ENCODE data around the gene HAPLN1.

HAPLN1 gene

GRCh38 chr5:83724935-83725334, 4.3 kb upstream of the HAPLN1 start:
- no peak for TF ChIP-seq GATA3 (IDR thresholded peaks at IDR 0.05; ENCODE audit: low read depth, low read length)
- TF ChIP-seq GATA2 (IDR thresholded peaks at IDR 0.05; ENCODE audit: low read depth, low read length), result no peak

- TF ChIP-seq GATA2 (IDR thresholded peaks at IDR 0.05; ENCODE audit: low read depth, low read length), result no peak
These were observed 3.3 kb upstream of the HAPLN1 start for GRCh38 chr5:83724001-83724400.

DNA sequence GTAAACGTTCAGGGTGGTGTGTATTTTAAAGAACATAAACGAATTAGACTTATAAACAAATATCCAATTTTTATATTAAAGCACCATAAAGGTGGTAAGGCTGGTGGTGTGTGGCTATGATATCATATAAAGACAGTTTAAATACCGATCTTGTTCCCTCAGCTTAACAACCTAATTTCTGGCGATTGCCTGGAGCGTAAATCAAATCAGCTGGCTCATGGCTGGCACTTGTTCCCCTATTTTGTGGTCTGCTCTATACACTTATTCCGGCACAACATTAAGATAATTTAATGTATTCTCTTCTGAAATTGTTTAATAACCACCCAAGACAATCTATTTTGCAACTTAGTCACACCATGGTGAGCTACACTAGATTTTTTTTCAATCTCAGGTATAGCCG, 2.4 kb upstream of the HAPLN1 start:
- TF ChIP-seq GATA3 (IDR thresholded peaks at IDR 0.05; ENCODE audit: low read depth, low read length) (no peak), GATA2 (IDR thresholded peaks at IDR 0.05; ENCODE audit: low read depth, low read length) (no peak)

DNA sequence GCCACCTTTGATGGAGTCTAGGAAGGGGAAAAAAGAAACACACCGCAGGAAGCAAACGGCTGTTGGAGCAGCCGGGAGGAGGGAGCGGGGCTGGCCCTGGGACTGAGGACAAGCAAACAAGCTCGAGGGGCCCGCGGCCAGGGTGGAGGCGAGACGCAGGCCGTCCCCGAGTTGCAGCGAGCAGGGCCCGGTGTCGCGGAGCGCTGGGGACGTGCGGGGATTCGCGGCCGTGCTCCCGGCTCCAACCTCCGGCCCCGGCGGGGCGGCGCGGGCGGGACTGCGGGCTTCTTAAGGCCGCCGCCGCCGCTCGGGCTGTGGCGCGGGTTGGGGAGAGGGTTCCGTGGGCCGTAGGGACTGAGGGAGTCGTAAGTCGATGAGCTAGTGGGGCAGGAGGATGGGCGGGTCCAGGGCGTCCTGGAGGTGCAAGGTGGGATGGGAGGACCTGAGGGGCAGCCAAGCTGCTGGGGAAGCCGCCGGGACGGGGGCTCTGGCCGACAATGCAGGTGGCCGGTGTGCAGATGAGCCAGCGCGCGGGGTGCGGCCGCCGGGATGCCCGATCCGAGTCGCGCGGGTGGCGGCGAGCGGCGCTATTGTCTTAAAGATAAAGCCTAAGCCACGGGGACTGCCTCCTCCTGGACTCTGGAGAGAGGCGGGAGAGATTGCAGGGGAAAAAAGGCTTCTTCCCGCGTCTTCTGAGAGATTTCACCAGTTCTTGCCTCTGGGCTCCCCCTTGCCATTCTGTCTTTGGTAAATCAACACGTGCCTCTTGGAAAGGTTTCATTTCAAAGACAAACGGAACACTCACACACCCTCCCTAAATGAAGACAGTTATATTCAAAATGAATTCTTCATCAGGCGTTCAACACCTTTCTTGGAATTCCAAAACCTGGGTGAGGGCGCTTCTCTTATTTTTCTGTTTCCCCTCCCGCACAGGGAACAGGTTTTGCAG, 1.6 kb upstream of the HAPLN1 start:
- TF ChIP-seq GATA2 (IDR thresholded peaks at IDR 0.05; ENCODE audit: low read depth, low read length), result no peak
- TF ChIP-seq GATA3 (IDR thresholded peaks at IDR 0.05; ENCODE audit: low read depth, low read length), result no peak

GRCh38 chr5:83718936-83719495, 1.6 kb downstream of the HAPLN1 start:
- TF ChIP-seq GATA2 (IDR thresholded peaks at IDR 0.05; ENCODE audit: low read depth, low read length) (no peak), GATA3 (IDR thresholded peaks at IDR 0.05; ENCODE audit: low read depth, low read length) (no peak; the same call in 1 of the 2 replicates)

- TF ChIP-seq GATA2 (IDR thresholded peaks at IDR 0.05; ENCODE audit: low read depth, low read length) (no peak), GATA3 (IDR thresholded peaks at IDR 0.05; ENCODE audit: low read depth, low read length) (no peak; the same call in 1 of the 2 replicates)
These were observed 2.3 kb downstream of the HAPLN1 start for GRCh38 chr5:83718195-83718825.

GRCh38 chr5:83715236-83716065, 5.2 kb downstream of the HAPLN1 start:
- no peak for TF ChIP-seq GATA2 (IDR thresholded peaks at IDR 0.05; ENCODE audit: low read depth, low read length)
- no peak for TF ChIP-seq GATA3 (IDR thresholded peaks at IDR 0.05; ENCODE audit: low read depth, low read length)

- TF ChIP-seq GATA3 (IDR thresholded peaks at IDR 0.05; ENCODE audit: low read depth, low read length) (no peak), GATA2 (IDR thresholded peaks at IDR 0.05; ENCODE audit: low read depth, low read length) (no peak)
These were observed 5.8 kb downstream of the HAPLN1 start for GRCh38 chr5:83714810-83715209.

DNA sequence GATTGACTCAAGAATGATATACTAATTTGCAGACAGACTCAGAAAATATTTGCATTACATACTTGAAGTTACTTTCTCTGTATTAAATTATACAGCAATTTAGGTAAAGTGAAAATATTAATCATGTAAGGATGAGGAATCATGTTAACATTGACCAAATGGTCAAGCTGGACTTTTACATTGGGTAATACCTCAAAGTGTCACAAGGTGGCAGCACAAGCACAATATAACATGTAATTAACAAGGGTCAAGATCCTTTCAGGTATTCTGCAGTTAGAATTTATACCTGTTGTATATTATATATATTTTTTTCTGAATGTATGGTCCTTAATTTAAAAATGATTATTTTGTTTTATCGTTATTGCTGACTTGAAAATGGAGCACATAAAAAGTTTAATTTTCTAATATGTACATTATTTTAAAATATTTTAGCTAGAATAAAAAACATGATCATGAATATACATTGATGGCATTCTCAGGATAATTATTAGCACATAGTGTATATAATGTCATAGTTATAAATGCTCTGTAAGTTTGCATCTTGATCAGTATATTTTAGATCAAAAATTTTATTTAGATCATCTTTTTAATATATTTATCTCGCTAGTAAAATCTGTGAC, 8.6 kb downstream of the HAPLN1 start:
- TF ChIP-seq GATA3 (IDR thresholded peaks at IDR 0.05; ENCODE audit: low read depth, low read length) (no peak), GATA2 (IDR thresholded peaks at IDR 0.05; ENCODE audit: low read depth, low read length) (no peak)

GRCh38 chr5:83709973-83710372, 10.7 kb downstream of the HAPLN1 start:
- no peak for TF ChIP-seq GATA3 (IDR thresholded peaks at IDR 0.05; ENCODE audit: low read depth, low read length)
- TF ChIP-seq GATA2 (IDR thresholded peaks at IDR 0.05; ENCODE audit: low read depth, low read length), result no peak

GRCh38 chr5:83708170-83708569, 12.5 kb downstream of the HAPLN1 start:
- no peak for TF ChIP-seq GATA2 (IDR thresholded peaks at IDR 0.05; ENCODE audit: low read depth, low read length)
- TF ChIP-seq GATA3 (IDR thresholded peaks at IDR 0.05; ENCODE audit: low read depth, low read length), result no peak

DNA sequence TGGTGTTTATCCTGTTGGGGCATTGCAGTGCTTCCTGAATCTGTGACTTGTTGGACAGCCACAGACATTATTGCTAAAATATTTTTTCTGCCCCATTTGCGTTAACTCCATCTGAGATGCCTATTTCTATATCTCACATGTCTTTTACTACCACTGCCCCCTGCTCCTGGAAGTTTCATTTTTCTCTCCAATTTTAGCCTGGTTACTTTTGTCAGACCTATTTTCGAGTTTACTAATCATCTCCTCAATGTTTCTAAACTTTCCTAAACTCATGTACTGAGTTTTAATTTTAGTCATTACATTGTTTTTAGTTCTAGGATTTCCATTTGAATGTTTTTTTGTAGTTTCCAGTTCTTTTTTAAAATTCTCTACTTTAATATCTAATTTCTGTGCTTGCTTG, 17.6 kb downstream of the HAPLN1 start:
- TF ChIP-seq GATA2 (IDR thresholded peaks at IDR 0.05; ENCODE audit: low read depth, low read length) (no peak), GATA3 (IDR thresholded peaks at IDR 0.05; ENCODE audit: low read depth, low read length) (no peak)

DNA sequence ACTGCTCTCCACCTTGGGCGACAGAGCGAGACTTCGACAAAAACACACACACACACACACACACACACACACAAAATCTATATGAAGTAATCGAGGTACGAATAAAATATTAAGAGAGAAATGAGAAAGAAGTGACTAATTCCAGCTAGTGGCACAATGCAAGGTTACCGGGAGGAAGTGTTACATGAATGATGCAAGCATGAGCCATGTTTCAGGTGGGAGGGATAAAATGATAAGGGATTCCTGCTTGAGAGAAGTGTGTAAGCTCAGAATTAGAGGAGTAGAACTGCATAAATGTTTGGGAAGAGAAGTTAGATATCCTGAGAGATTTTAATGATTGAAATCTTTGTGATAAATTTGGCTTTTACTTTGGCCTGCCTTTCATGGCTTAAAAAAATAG, 18.8 kb downstream of the HAPLN1 start:
- no peak for TF ChIP-seq GATA3 (IDR thresholded peaks at IDR 0.05; ENCODE audit: low read depth, low read length)
- TF ChIP-seq GATA2 (IDR thresholded peaks at IDR 0.05; ENCODE audit: low read depth, low read length), result no peak

Data from SH-SY5Y (cell line).